Hematopoietic multipotent progenitor cell treated with erythropoietin and hydrocortisone succinate and interleukin-3 and kit ligand, for 17 days (in vitro differentiated cells): ENCODE measurements around the gene FIBCD1.

ENCODE experiments used
- DNase-seq: peaks from one replicate; pipeline ENCODE4 v3.0.0-alpha.2; 2015; ENCODE audit warnings: low spot score

Gene FIBCD1, protein sequence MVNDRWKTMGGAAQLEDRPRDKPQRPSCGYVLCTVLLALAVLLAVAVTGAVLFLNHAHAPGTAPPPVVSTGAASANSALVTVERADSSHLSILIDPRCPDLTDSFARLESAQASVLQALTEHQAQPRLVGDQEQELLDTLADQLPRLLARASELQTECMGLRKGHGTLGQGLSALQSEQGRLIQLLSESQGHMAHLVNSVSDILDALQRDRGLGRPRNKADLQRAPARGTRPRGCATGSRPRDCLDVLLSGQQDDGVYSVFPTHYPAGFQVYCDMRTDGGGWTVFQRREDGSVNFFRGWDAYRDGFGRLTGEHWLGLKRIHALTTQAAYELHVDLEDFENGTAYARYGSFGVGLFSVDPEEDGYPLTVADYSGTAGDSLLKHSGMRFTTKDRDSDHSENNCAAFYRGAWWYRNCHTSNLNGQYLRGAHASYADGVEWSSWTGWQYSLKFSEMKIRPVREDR

GRCh38 chr9:130938652-130939404 lies at the start of gene FIBCD1:
FIBCD1 (minus strand) TSS chr9:130939247; CDS start chr9:130938607, 640 bp downstream.
- DNase-seq: no peak

GRCh38 chr9:130988400-130988747 lies 49.3 kb upstream of the FIBCD1 start:
- DNase-seq: no peak

- DNase-seq: no peak
These were observed 48.8 kb upstream of the FIBCD1 start for GRCh38 chr9:130987738-130988399.

DNA sequence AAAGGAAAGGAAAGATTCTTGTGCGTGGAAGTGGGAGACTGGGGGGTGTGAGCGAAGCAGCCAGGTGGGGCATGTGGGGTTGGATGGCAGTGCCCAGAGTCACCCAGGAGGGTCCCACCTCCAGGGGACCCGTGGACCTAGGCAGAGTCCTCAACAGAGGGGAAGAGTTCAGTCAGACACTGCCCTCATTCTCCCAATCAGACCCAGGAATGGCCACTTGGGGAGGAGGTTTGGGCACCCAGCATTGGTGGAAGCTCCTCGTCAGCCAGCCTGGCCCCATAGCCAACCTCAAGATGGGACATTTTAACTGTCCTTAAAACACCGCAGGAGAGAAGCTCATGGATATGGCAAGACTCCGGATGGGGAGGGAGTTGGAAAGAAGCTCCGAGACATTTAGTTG lies 48.0 kb upstream of the FIBCD1 start:
- no peak for DNase-seq

- DNase-seq: no peak
These were observed 47.4 kb upstream of the FIBCD1 start for GRCh38 chr9:130986356-130986965.

- DNase-seq: no peak
These were observed 46.6 kb upstream of the FIBCD1 start for GRCh38 chr9:130985606-130986162.

DNA sequence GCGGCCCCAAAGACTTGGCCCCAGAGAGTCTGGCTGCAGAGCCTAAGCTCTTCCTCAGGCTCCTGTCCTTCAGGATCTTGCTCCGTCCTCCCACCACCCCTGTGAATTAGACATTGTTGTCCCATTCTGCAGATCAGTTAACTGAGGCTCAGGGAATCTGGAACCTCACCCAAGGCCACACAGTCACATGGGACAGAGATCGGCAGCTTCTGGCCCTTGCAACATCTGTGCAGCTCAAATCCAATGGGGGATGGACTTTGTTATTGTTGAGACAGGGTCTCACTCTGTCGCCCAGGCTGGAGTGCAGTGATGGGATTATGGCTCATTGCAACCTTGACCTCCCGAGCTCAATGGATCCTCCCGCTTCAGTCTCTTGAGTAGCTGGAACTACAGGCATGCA lies 46.0 kb upstream of the FIBCD1 start:
- no peak for DNase-seq

- no peak for DNase-seq
These were observed 45.5 kb upstream of the FIBCD1 start for GRCh38 chr9:130984521-130984920.

- DNase-seq: no peak
These were observed 44.9 kb upstream of the FIBCD1 start for GRCh38 chr9:130983970-130984369.

GRCh38 chr9:130983359-130983670 lies 44.3 kb upstream of the FIBCD1 start:
- no peak for DNase-seq

DNA sequence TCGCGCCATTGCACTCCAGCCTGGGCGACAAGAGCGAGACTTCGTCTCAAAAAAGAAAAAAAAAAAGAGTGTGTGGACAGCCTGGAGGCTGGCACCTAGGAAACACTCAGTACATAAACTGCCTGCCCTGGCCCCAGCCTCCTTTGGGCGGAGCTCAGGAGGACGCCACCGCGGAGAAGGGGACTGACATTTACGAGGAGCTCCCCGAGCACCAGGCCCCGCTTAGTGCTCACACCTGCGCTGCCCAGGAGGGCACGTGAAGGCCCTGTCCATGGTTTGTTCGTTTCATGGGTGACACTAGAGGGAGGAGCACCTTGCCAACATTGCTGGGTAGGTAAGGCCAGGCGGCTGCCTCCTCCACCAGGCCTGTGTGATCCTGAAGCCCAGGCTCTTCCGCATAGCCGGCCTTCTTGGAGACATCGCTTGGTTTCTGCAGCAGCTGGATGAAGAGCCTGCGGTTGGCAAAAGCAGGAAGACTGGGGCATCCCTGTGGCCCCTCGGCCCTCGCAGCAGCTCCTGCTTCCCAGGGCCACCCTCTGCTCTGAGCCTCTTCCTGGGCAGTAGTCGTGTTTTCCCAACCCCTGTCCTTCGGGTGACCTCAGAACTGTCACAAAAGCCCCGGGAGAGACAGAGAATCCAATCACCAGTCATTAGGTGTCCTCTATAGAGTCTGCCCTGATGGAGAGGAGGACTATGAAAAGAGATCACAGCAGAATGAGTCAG lies 43.8 kb upstream of the FIBCD1 start:
- DNase-seq: no peak

GRCh38 chr9:130981756-130982137 lies 42.7 kb upstream of the FIBCD1 start:
- DNase-seq: no peak

- no peak for DNase-seq
These were observed 42.1 kb upstream of the FIBCD1 start for GRCh38 chr9:130981002-130981755.

- DNase-seq: no peak
These were observed 41.5 kb upstream of the FIBCD1 start for GRCh38 chr9:130980526-130980925.

- no peak for DNase-seq
These were observed 40.7 kb upstream of the FIBCD1 start for GRCh38 chr9:130979591-130980385.

GRCh38 chr9:130977811-130978221 lies 38.8 kb upstream of the FIBCD1 start:
- DNase-seq: no peak

GRCh38 chr9:130975932-130976841 lies 37.1 kb upstream of the FIBCD1 start:
- no peak for DNase-seq

DNA sequence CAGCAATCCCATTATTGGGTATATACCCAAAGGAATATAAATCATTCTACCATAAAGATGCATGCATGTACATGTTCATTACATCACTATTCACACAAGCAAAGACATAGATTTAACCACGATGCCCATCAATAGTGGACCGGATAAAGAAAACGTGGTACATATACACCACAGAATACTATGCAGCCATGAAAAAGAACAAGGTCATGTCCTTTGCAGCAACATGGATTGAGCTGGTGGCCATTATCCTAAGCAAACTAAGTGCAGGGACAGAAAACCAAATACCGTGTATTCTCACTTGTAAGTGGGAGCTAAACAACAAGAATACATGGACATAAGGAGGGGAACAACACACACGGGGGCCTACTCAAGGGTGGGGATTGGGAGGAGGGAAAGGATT lies 36.1 kb upstream of the FIBCD1 start:
- no peak for DNase-seq

GRCh38 chr9:130974697-130975096 lies 35.6 kb upstream of the FIBCD1 start:
- no peak for DNase-seq
